MCF 10A (cell line): ENCODE results near the gene LCOR. TPM values are rescaled to one million over a fixed set of nuclear protein-coding genes. Genes with fewer than 3 reads are reported as not detected.
A peak's percentile ranks its signal among the peaks of the same experiment; 100 is the strongest.

ENCODE experiments used
- Bru-seq: library from RNA; stranded (reverse); fragments of 400-500 nt; gene quantifications from one replicate; lab custom pipeline; 2021; lab: Mats Ljungman, UMichigan
- BruChase-seq, 2 experiments: library from RNA; stranded (reverse); fragments of 400-500 nt; gene quantifications; one replicate each; lab custom pipeline; 2021; lab: Mats Ljungman, UMichigan
- BruUV-seq: library from RNA; stranded (reverse); fragments of 400-500 nt; replicated peaks from 2 replicates; lab custom pipeline; 2021; lab: Mats Ljungman, UMichigan
- CTCF ChIA-PET: fragments of 300-600 bp; sonication (Branson Sonifier 250); formaldehyde crosslinking; extraction: SDS; loops from one replicate; lab custom pipeline; 2021; ENCODE audit warnings: antibody characterized with exemption, inconsistent platforms; lab: Yijun Ruan, JAX
- POLR2A ChIA-PET: fragments of 300-600, 350-650 bp; sonication (Branson Sonifier 250); formaldehyde crosslinking; extraction: SDS; loops from one replicate; lab custom pipeline; 2020; ENCODE audit warnings: antibody characterized with exemption, inconsistent platforms; lab: Yijun Ruan, JAX
- DNase-seq: peaks from one replicate; pipeline ENCODE4 v3.0.0-alpha.2; 2018; ENCODE audit not compliant: unreplicated experiment
- H3K27ac Mint-ChIP-seq: one replicate; pipeline ENCODE4 v1.8.0; 2022; ENCODE audit warnings: mild to moderate bottlenecking, low read depth, mixed read lengths; ENCODE audit not compliant: unreplicated experiment
- H3K27me3 Mint-ChIP-seq: one replicate; pipeline ENCODE4 v1.8.0; 2022; ENCODE audit warnings: mixed read lengths; ENCODE audit not compliant: insufficient read depth, unreplicated experiment
- H3K36me3 Mint-ChIP-seq: one replicate; pipeline ENCODE4 v1.8.0; 2022; ENCODE audit warnings: mild to moderate bottlenecking, moderate library complexity, mixed read lengths; ENCODE audit not compliant: insufficient read depth, unreplicated experiment
- H3K4me1 Mint-ChIP-seq: one replicate; pipeline ENCODE4 v1.8.0; 2022; ENCODE audit warnings: mixed read lengths; ENCODE audit not compliant: insufficient read depth, unreplicated experiment
- H3K4me3 Mint-ChIP-seq: one replicate; pipeline ENCODE4 v1.8.0; 2022; ENCODE audit warnings: mild to moderate bottlenecking, moderate library complexity, mixed read lengths; ENCODE audit not compliant: unreplicated experiment
- H3K9me3 Mint-ChIP-seq: one replicate; pipeline ENCODE4 v1.8.0; 2022; ENCODE audit warnings: mixed read lengths; ENCODE audit not compliant: unreplicated experiment
- intact Hi-C: fragments of 100-400 bp; cut with micrococcal nuclease; formaldehyde crosslinking; loops from 2 replicates; pipeline ENCODE4 v1.14.1; 2022
- long read RNA-seq: library from polyadenylated mRNA; stranded (forward); transcript quantifications from one replicate; pipeline ENCODE4 v2.0.0, GENCODE V29; 2022
- total RNA-seq: library from RNA; stranded (reverse); gene quantifications from 2 replicates; pipeline ENCODE4 v1.2.3, GENCODE V29; 2022
- TF ChIP-seq, protein P1 (sequence below): fragments of 200-600 bp; IDR thresholded peaks from one replicate; pipeline ENCODE4 v1.8.0; 2022; ENCODE audit warnings: antibody characterized with exemption, mild to moderate bottlenecking; ENCODE audit not compliant: unreplicated experiment

The LCOR gene
- total RNA-seq = 33.9 and 40.4 TPM in 2 replicates
- percentile 87 among the genes with signal in this experiment for Bru-seq, nascent RNA
- BruChase-seq, experiment 1, labeled RNA remaining after a 6-hour chase = percentile 88 among the genes with signal in this experiment
- BruChase-seq, experiment 2, labeled RNA remaining after a 2-hour chase = percentile 89 among the genes with signal in this experiment
- long read RNA-seq, full-length matches to known transcripts = 5 of 18 reads
- long read RNA-seq, partial matches to known transcripts = 0 of 18 reads
- long read RNA-seq, other reads (novel, unspliced or antisense) = 13 of 18 reads

DNA sequence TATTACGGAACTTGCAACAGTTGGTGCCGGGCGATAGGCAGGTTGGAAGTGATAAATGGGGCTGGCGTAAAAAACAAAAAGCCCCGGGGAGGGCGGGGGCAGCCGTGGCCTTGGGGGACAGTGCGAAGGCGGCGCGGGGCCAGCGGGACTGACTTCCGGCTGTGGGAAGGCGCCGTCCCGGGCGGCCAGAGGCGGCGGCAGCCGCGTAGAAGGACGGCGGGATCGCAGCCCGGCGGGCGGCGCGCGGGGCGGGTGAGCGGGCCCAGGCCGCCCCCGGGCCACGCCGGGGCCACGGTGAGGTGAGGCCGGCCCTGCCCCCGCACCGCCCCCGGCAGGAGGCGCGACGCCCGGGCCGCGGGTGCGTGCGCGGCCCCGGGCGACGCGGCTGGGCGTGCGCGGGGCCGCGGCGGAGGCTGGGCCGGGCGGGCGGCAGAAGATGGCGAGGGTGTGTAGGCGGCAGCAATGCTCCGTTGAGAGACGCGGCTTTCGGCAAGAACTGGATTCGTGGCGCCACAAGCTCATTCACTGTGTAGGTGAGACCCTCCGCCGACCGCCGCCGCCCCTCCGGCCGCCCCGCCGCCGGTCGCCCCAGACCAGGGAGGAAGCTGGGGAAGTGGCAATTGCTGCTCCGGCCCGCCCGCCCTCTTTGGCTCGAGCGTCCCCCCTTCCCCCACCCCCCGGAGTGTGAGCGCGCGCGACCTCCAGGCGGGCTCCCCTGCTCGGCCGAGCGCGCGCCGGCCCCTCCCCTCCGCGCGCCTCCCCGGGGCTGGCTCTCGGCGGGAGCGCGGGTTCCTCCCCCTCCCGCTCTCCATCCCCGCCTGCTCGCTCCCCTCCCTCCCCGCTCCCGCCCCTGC, at the start of gene LCOR:
Gene LCOR (plus strand): TSS at position 432 of the 854 bp plus-strand sequence. CDS start 116,760 bp downstream, outside the sequence.
- intact Hi-C loops = loop anchor here (2.0 kb wide), 1 partner anchor 79 kb away; no protein-coding TSS in a partner anchor
- Mint-ChIP-seq H3K9me3 (no peaks in the 10 kb centered on the region), H3K4me1 (peaks cover 30% of the 10 kb centered on the region), H3K27ac (peak within 1 kb of the TSS; percentile 94), H3K27me3 (no peaks in the 10 kb centered on the region), H3K36me3 (no peaks in the 10 kb centered on the region), H3K4me3 (peak within 1 kb of the TSS; percentile 99)
- BruUV-seq = no TSS peak
- DNase-seq = peak; percentile 85
- POLR2A ChIA-PET = interaction anchor here (0.7 to 1.7 kb wide), 7 partner anchors 10 to 457 kb away, joined by 3 to 8 read pairs (median 3); partner anchors contain the start of gene TM9SF3
- CTCF ChIA-PET = interaction anchor here (0.6 kb wide), 1 partner anchor 69 kb away, joined by 3 read pairs; no protein-coding TSS in a partner anchor
- TF ChIP-seq, protein P1, sequence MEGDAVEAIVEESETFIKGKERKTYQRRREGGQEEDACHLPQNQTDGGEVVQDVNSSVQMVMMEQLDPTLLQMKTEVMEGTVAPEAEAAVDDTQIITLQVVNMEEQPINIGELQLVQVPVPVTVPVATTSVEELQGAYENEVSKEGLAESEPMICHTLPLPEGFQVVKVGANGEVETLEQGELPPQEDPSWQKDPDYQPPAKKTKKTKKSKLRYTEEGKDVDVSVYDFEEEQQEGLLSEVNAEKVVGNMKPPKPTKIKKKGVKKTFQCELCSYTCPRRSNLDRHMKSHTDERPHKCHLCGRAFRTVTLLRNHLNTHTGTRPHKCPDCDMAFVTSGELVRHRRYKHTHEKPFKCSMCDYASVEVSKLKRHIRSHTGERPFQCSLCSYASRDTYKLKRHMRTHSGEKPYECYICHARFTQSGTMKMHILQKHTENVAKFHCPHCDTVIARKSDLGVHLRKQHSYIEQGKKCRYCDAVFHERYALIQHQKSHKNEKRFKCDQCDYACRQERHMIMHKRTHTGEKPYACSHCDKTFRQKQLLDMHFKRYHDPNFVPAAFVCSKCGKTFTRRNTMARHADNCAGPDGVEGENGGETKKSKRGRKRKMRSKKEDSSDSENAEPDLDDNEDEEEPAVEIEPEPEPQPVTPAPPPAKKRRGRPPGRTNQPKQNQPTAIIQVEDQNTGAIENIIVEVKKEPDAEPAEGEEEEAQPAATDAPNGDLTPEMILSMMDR = no peak

DNA sequence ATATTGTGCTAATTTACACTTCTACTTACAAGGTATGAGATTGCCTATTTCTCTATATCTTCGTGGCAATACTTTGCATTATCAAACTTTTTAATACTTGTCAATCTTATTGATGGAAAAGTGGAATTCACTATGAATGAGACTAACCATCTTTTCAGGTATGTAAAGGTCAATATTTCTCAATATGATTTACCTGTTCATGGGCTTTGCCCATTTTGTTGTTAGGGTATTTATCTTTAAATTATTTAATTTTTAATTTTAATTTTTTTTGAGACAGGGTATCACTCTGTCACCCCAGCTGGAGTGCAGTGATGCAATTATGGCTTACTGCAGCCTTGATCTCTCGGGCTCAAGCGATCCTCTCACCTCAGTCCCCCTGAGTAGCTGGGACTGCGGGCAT, 47.8 kb upstream of the LCOR start:
- DNase-seq = no peak
- BruUV-seq = no TSS peak
- no peak overlapping the region for H3K4me3 Mint-ChIP-seq
- no peaks in the 10 kb centered on the region for H3K27me3 Mint-ChIP-seq
- H3K36me3 Mint-ChIP-seq = peaks cover 7% of the 10 kb centered on the region
- no peaks in the 10 kb centered on the region for H3K9me3 Mint-ChIP-seq
- POLR2A ChIA-PET = interaction anchor here (0.6 kb wide), 1 partner anchor 22 kb away, joined by 4 read pairs; no protein-coding TSS in a partner anchor
- TF ChIP-seq, protein P1 = no peak
- H3K27ac Mint-ChIP-seq = no peak overlapping the region
- intact Hi-C loops = loop anchor here (10.0 kb wide), 1 partner anchor 431 kb away; no protein-coding TSS in a partner anchor
- CTCF ChIA-PET = interaction anchor here (0.7 kb wide), 1 partner anchor 20 kb away, joined by 3 read pairs; no protein-coding TSS in a partner anchor
- no peaks in the 10 kb centered on the region for H3K4me1 Mint-ChIP-seq

DNA sequence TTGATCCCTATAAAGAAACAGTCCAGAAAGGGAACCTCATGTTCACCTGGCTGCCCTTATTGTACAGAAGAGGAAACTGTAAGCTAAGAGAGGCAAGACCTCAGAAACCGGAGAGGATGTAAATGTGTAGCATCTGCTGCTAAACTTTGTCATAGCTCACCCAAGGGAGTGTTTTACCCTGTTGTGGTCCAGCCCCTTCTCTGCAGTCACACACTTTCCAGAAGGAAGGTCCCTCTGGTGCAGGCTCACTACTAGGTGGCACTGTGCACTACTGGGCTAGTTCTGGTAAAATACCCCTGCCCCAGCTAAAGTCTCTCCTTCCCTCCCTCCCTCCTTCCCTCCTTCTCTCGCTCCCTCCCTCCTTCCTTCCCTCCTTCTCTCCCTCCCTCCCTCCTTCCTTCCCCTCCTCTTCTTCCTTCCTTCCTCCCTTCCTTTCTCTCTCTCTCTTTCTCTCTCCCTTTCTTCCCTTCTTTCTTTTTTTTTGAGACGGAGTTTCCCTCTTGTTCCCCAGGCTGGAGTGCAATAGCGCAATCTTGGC, 42.5 kb upstream of the LCOR start:
- TF ChIP-seq, protein P1 = peak; percentile 52
- Mint-ChIP-seq H3K4me1 (peaks cover 1% of the 10 kb centered on the region), H3K36me3 (peaks cover 7% of the 10 kb centered on the region), H3K27me3 (peaks cover 23% of the 10 kb centered on the region), H3K9me3 (no peaks in the 10 kb centered on the region), H3K4me3 (no peak overlapping the region), H3K27ac (no peak overlapping the region)
- CTCF ChIA-PET = interaction anchor here (0.5 to 2.9 kb wide), 32 partner anchors 9 to 593 kb away, joined by 3 to 20 read pairs (median 4); no protein-coding TSS in a partner anchor
- POLR2A ChIA-PET = interaction anchor here (0.5 kb wide), 1 partner anchor 16 kb away, joined by 3 read pairs; no protein-coding TSS in a partner anchor
- peak; percentile 56 for DNase-seq
- BruUV-seq = no TSS peak
- intact Hi-C loops = loop anchor here (1.0 to 10.0 kb wide), 2 partner anchors 41 to 425 kb away; no protein-coding TSS in a partner anchor
